AG08396 (cell line): Measurements from ENCODE around the gene ADM2.

Experiments used
- DNase-seq: peaks from one replicate; pipeline ENCODE4 v3.0.0; 2012; ENCODE audit warnings: low spot score, mixed read lengths

The ADM2 gene

GRCh38 chr22:50485221-50486131 is 4.1 kb downstream of the ADM2 start:
- DNase-seq: no peak

- no peak for DNase-seq
Observed at GRCh38 chr22:50486561-50487289, 5.4 kb downstream of the ADM2 start, which contains the start of gene MIOX. Gene MIOX, plus strand, starts transcription at chr22:50486859. Its CDS starts 39 bp downstream, at chr22:50486898.

- DNase-seq: no peak
Observed at GRCh38 chr22:50487290-50488005, 6.1 kb downstream of the ADM2 start.

GRCh38 chr22:50488006-50488677 is 6.8 kb downstream of the ADM2 start:
- no peak for DNase-seq

- no peak for DNase-seq
Observed at GRCh38 chr22:50488886-50489285, 7.5 kb downstream of the ADM2 start.

- DNase-seq: no peak
Observed at GRCh38 chr22:50489363-50490243, 8.3 kb downstream of the ADM2 start.

- DNase-seq: no peak
Observed at GRCh38 chr22:50490531-50491308, 9.4 kb downstream of the ADM2 start.

- no peak for DNase-seq
Observed at GRCh38 chr22:50497093-50497492, 15.8 kb downstream of the ADM2 start.

GRCh38 chr22:50498322-50498890 is 17.1 kb downstream of the ADM2 start:
- DNase-seq: peak; percentile 74

- DNase-seq: no peak
Observed at GRCh38 chr22:50500452-50500851, 19.1 kb downstream of the ADM2 start.

- no peak for DNase-seq
Observed at GRCh38 chr22:50502096-50502495, 20.8 kb downstream of the ADM2 start.

- no peak for DNase-seq
Observed at GRCh38 chr22:50502628-50503474, 21.5 kb downstream of the ADM2 start.

- DNase-seq: no peak
Observed at GRCh38 chr22:50503475-50504145, 22.3 kb downstream of the ADM2 start.

GRCh38 chr22:50504369-50505211 is 23.2 kb downstream of the ADM2 start:
- DNase-seq: no peak

- DNase-seq: no peak
Observed at GRCh38 chr22:50505276-50505775, 24.0 kb downstream of the ADM2 start.

- DNase-seq: no peak
Observed at GRCh38 chr22:50505776-50506610, 24.6 kb downstream of the ADM2 start.
